Karpas-422 (cell line): ENCODE results near the gene DYNC2H1. TPM values are rescaled to one million over a fixed set of nuclear protein-coding genes. Genes with fewer than 3 reads are reported as not detected.

ENCODE experiments used
- DNase-seq: peaks from one replicate; pipeline ENCODE4 v3.0.0-alpha.2; 2015
- H2AFZ ChIP-seq: fragments of 200-600 bp; sonication (generic); 2 replicates; pipeline ENCODE4 v1.6.1; 2014; ENCODE audit warnings: antibody characterized with exemption, low read length, mixed read lengths
- H3K27ac ChIP-seq: fragments of 200-600 bp; sonication (generic); 2 replicates; pipeline ENCODE4 v1.5.1; 2014; ENCODE audit warnings: mild to moderate bottlenecking, low read length, moderate library complexity
- H3K27me3 ChIP-seq: fragments of 200-600 bp; sonication (generic); 2 replicates; pipeline ENCODE4 v1.6.1; 2014; ENCODE audit warnings: low read length, mixed read lengths
- H3K36me3 ChIP-seq: fragments of 200-600 bp; sonication (generic); 2 replicates; pipeline ENCODE4 v1.6.1; 2014; ENCODE audit warnings: low read length, mixed read lengths; ENCODE audit not compliant: insufficient read depth
- H3K4me1 ChIP-seq: fragments of 200-600 bp; sonication (generic); 2 replicates; pipeline ENCODE4 v1.6.1; 2014; ENCODE audit warnings: mild to moderate bottlenecking, low read length, mixed read lengths
- H3K4me2 ChIP-seq: fragments of 200-600 bp; sonication (generic); 2 replicates; pipeline ENCODE4 v1.6.1; 2014; ENCODE audit warnings: low read length, low read depth, mild to moderate bottlenecking; ENCODE audit not compliant: poor library complexity, severe bottlenecking
- H3K4me3 ChIP-seq: fragments of 200-600 bp; sonication (generic); 2 replicates; pipeline ENCODE4 v1.5.1; 2014; ENCODE audit warnings: mild to moderate bottlenecking, antibody characterized with exemption, low read length, mixed read lengths
- H3K79me2 ChIP-seq: fragments of 200-600 bp; sonication (generic); 2 replicates; pipeline ENCODE4 v1.6.1; 2014; ENCODE audit warnings: mild to moderate bottlenecking, low read length, mixed read lengths
- H3K9ac ChIP-seq: fragments of 200-600 bp; sonication (generic); 2 replicates; pipeline ENCODE4 v1.6.0; 2014; ENCODE audit warnings: low read length
- H3K9me2 ChIP-seq: fragments of 200-600 bp; sonication (generic), shearing (Covaris generic); replicated peaks from 2 replicates; pipeline ENCODE4 v1.6.0; 2014; ENCODE audit warnings: mild to moderate bottlenecking, low read length, moderate library complexity; ENCODE audit not compliant: insufficient read depth
- H3K9me3 ChIP-seq: fragments of 300-700, 200-600 bp; sonication (generic); 2 replicates; pipeline ENCODE4 v1.6.1; 2014; ENCODE audit warnings: low read length, mixed read lengths
- H4K20me1 ChIP-seq: fragments of 200-600 bp; sonication (generic); 2 replicates; pipeline ENCODE4 v1.6.1; 2014; ENCODE audit warnings: mild to moderate bottlenecking, antibody characterized with exemption, low read length, low read depth; ENCODE audit not compliant: insufficient read depth
- total RNA-seq: library from RNA; depleted of rRNA; stranded (reverse); fragments of >200 nt; shearing (Covaris generic); gene quantifications from 2 replicates; pipeline ENCODE4 v1.2.3, GENCODE V29; 2014; ENCODE audit warnings: low replicate concordance

DYNC2H1 gene
- total RNA-seq, 1 experiment from 2014 or later: 3.9 TPM

DNA sequence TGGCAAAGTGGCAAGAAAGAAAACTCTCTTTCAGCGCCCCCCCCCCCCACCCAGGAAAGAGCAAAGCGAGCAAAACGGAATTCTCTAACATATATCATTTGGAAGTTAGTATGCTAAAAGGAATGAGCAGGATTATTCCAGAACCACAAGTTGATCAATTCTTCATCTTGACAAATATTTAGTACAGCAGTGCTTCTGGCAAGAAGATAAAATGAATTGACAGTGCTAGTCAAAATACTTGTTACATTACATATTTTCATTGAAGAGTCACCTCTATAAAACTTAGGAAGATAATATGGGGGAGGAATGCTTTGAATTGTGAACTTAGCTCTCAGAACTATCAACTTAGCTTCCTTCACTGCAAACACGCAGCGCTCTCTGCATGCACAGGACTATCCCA, 377.4 kb downstream of the DYNC2H1 start:
- Histone ChIP-seq H4K20me1 (no peaks in the 10 kb centered on the region), H3K4me2 (no peak overlapping the region), H3K27me3 (no peaks in the 10 kb centered on the region), H3K9me2 (no peaks in the 10 kb centered on the region), H3K79me2 (no peaks in the 10 kb centered on the region), H3K9me3 (no peaks in the 10 kb centered on the region), H3K4me1 (no peaks in the 10 kb centered on the region), H3K27ac (no peak overlapping the region), H2AFZ (no peak overlapping the region), H3K4me3 (no peak overlapping the region), H3K9ac (no peak overlapping the region), H3K36me3 (no peaks in the 10 kb centered on the region)
- no peak for DNase-seq

DNA sequence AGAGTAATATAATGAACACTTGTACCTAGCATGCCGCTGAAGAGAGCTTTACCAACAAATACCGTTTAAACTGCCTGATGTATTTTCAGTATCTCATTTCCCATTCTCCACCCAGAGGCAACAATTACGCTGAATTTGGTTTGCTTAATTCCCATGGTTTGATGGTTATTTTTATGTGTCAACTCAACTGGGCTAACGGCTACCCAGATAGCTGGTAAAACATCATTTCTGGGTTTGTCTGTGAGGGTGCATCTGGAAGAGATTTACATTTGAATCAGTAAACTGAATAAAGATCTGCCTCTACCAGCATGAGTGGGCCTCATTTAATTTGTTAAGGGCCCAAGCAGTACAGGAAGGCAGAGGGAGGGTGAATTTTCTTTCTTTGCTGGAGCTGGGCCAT, 377.9 kb downstream of the DYNC2H1 start:
- Histone ChIP-seq H3K79me2 (no peaks in the 10 kb centered on the region), H3K9me2 (no peaks in the 10 kb centered on the region), H2AFZ (no peak overlapping the region), H3K27ac (no peak overlapping the region), H3K4me3 (no peak overlapping the region), H3K4me2 (no peak overlapping the region), H3K9ac (no peak overlapping the region), H3K4me1 (no peaks in the 10 kb centered on the region), H3K9me3 (no peaks in the 10 kb centered on the region), H3K27me3 (no peaks in the 10 kb centered on the region), H3K36me3 (no peaks in the 10 kb centered on the region), H4K20me1 (no peaks in the 10 kb centered on the region)
- no peak for DNase-seq

DNA sequence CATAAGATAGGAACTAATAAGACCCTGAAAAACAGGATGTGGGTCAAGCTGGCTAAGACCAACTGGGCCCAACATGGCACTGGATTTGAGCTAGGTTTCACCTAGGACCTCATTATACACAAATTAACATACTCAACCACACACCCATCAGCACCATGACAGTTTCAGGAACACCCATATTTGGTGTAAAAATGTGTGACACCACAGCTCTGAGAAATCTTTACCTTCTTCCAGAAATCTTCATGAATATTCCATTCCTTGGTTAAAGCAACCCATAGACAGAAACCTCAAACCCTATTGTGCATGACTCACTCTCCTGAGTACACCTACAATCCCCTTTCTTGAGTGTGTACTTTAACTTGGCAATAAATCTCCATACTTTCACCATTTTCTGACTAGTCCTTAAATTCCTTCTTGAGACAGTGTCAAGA, 378.8 kb downstream of the DYNC2H1 start:
- Histone ChIP-seq H3K4me2 (no peak overlapping the region), H3K4me1 (no peaks in the 10 kb centered on the region), H3K79me2 (no peaks in the 10 kb centered on the region), H3K9me3 (no peaks in the 10 kb centered on the region), H3K36me3 (no peaks in the 10 kb centered on the region), H3K27ac (no peak overlapping the region), H4K20me1 (no peaks in the 10 kb centered on the region), H3K9ac (no peak overlapping the region), H3K27me3 (no peaks in the 10 kb centered on the region), H3K4me3 (no peak overlapping the region), H3K9me2 (no peaks in the 10 kb centered on the region), H2AFZ (no peak overlapping the region)
- no peak for DNase-seq

DNA sequence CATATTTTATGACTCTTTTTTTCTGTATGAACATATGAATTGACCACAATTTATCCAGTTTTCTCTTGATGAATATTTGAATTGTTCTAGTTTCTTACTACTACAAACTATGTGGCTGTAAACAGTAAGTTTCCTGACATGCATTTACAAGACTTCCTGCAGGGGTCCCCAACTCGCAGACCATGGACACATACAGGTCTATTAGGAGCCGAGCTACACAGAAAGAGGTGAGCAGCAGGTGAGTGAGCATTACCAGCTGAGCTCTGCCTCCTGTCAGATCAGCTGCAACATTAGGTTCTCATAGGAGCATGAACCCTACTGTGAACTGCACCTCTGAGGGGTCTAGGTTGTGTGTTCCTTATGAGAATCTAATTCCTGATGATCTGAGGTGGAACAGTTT, 379.4 kb downstream of the DYNC2H1 start:
- H3K4me2 ChIP-seq: no peak overlapping the region
- H3K79me2 ChIP-seq: no peaks in the 10 kb centered on the region
- no peaks in the 10 kb centered on the region for H3K9me3 ChIP-seq
- H3K9me2 ChIP-seq: no peaks in the 10 kb centered on the region
- no peak overlapping the region for H3K9ac ChIP-seq
- no peaks in the 10 kb centered on the region for H3K36me3 ChIP-seq
- H3K4me1 ChIP-seq: no peaks in the 10 kb centered on the region
- peak; percentile 53 for DNase-seq
- H3K27me3 ChIP-seq: no peaks in the 10 kb centered on the region
- no peak overlapping the region for H3K4me3 ChIP-seq
- no peaks in the 10 kb centered on the region for H4K20me1 ChIP-seq
- no peak overlapping the region for H3K27ac ChIP-seq
- no peak overlapping the region for H2AFZ ChIP-seq

DNA sequence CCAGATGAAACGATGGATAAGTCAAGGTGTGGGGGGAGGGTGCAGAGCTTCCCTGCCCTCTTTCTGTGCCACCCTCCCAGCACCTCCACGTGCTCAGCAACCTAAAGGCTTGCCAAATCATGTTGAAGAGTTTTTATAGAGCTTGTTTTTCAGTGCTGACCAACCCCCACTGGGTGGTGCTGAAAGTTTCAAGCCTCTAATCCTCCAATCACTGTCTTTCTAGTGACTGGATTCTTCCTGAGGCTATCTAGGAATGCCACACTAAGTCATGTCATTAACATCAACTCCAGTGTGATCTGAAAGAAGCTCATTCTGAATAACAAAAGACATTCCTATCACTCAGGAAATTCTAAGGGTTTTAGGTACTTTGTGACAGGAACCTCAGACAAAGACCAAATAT, 382.6 kb downstream of the DYNC2H1 start:
- H2AFZ ChIP-seq: no peak overlapping the region
- no peaks in the 10 kb centered on the region for H3K79me2 ChIP-seq
- H3K27ac ChIP-seq: no peak overlapping the region
- no peaks in the 10 kb centered on the region for H3K36me3 ChIP-seq
- no peaks in the 10 kb centered on the region for H3K27me3 ChIP-seq
- H3K9me2 ChIP-seq: no peaks in the 10 kb centered on the region
- no peak overlapping the region for H3K4me3 ChIP-seq
- H3K4me2 ChIP-seq: no peak overlapping the region
- peaks cover 4% of the 10 kb centered on the region; the same call in 1 of the 2 replicates for H3K4me1 ChIP-seq
- H3K9ac ChIP-seq: no peak overlapping the region
- H4K20me1 ChIP-seq: no peaks in the 10 kb centered on the region
- DNase-seq: no peak
- no peaks in the 10 kb centered on the region for H3K9me3 ChIP-seq

DNA sequence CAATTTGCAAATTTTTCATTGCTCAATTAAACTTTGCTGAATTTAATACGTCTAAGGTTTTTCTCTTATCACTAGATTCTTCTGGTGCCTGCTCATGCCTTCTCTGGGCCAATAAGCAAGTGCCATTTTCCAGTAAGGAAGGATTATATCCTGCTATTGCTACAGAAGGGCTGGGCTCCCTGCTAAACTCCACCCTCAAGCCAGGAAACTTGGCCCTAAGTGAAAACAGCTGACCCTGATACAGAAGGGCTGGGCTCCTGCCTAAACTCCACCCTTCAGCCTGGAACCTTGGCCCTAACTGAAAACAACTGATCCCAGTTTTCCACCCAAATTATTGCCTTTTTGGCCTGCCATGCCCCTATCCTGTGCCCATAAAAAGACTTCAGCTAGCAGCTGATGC, 385.3 kb downstream of the DYNC2H1 start:
- no peak overlapping the region for H3K4me3 ChIP-seq
- no peaks in the 10 kb centered on the region for H3K9me3 ChIP-seq
- H3K9me2 ChIP-seq: no peaks in the 10 kb centered on the region
- H3K27ac ChIP-seq: no peak overlapping the region
- H2AFZ ChIP-seq: no peak overlapping the region
- H4K20me1 ChIP-seq: no peaks in the 10 kb centered on the region
- H3K9ac ChIP-seq: no peak overlapping the region
- no peaks in the 10 kb centered on the region for H3K27me3 ChIP-seq
- H3K4me1 ChIP-seq: peaks cover 4% of the 10 kb centered on the region; the same call in 1 of the 2 replicates
- H3K36me3 ChIP-seq: no peaks in the 10 kb centered on the region
- no peak overlapping the region for H3K4me2 ChIP-seq
- no peaks in the 10 kb centered on the region for H3K79me2 ChIP-seq
- DNase-seq: no peak

DNA sequence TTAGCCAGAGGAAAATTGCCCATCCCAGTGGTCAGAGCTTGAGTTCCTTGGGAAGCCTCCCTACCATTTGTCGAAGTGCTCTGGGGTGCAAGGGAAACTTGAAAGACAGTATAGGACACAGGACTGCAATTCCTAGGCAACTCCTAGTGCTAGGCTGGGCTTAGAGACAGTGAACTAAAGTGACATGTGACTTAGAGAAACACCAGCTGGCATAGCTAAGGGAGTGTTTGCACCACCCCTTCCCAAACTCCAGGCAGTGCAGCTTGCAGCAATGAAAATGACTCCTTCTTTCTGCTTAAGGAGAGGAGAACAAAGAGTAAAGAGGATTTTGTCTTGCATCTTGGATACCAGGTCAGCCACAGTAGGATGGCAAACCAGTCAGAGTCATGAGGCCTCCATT, 388.0 kb downstream of the DYNC2H1 start:
- no peak for DNase-seq
- Histone ChIP-seq H3K79me2 (no peaks in the 10 kb centered on the region), H3K9ac (no peak overlapping the region), H3K9me3 (no peaks in the 10 kb centered on the region), H2AFZ (no peak overlapping the region), H3K27ac (no peak overlapping the region), H3K36me3 (no peaks in the 10 kb centered on the region), H3K27me3 (no peaks in the 10 kb centered on the region), H4K20me1 (no peaks in the 10 kb centered on the region), H3K9me2 (no peaks in the 10 kb centered on the region), H3K4me3 (no peak overlapping the region), H3K4me2 (no peak overlapping the region), H3K4me1 (peaks cover 4% of the 10 kb centered on the region; the same call in 1 of the 2 replicates)

DNA sequence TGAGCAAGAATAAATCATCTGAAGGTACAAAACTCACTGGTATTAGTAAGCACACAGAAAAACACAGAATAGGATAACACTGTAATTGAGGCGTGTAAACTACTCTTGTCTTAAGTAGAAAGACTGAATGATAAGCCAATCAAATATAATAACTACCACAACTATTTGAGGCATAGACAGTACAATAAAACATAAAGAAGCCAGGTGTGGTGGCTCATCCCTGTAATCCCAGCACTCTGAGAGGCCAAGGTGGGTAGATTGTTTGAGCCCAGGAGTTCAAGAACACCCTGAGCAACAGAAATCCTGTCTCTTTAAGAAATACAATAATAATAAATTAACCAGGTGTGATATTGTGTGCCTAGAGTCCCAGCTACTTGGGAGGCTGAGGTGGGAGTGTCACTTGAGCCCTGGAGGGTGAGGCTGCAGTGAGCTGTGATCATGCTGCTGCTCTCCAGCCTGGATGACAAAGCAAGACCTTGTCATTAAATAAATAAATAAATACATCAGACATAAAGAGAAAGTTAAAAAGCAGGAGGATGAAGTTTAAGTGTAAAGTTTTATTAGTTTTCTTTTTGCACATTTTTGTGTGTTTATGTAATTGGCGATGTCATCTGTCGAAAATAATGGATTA, 390.6 kb downstream of the DYNC2H1 start:
- Histone ChIP-seq H3K27ac (no peak overlapping the region), H3K36me3 (no peaks in the 10 kb centered on the region), H3K4me1 (peaks cover 2% of the 10 kb centered on the region; the same call in 1 of the 2 replicates), H2AFZ (no peak overlapping the region), H3K4me2 (no peak overlapping the region), H3K4me3 (no peak overlapping the region), H3K9me3 (no peaks in the 10 kb centered on the region), H3K27me3 (no peaks in the 10 kb centered on the region), H4K20me1 (no peaks in the 10 kb centered on the region), H3K9ac (no peak overlapping the region), H3K79me2 (no peaks in the 10 kb centered on the region), H3K9me2 (no peaks in the 10 kb centered on the region)
- DNase-seq: no peak
